KMS-11 (cell line): Measurements from ENCODE around the gene AP5S1.

ENCODE experiments used
- H2AFZ ChIP-seq: fragments of 200-600 bp; sonication (generic); 2 replicates; pipeline ENCODE4 v1.6.1; 2016; ENCODE audit warnings: antibody characterized with exemption, mixed run types, low read depth
- H3K27ac ChIP-seq: fragments of 200-600 bp; sonication (generic); 2 replicates; pipeline ENCODE4 v1.6.1; 2016; ENCODE audit warnings: mild to moderate bottlenecking, mixed run types
- H3K27me3 ChIP-seq: fragments of 200-600 bp; sonication (generic); 2 replicates; pipeline ENCODE4 v1.6.1; 2017; ENCODE audit warnings: mild to moderate bottlenecking, low read depth, mixed run types, moderate library complexity; ENCODE audit not compliant: insufficient read depth
- H3K36me3 ChIP-seq: fragments of 200-600 bp; sonication (generic); 2 replicates; pipeline ENCODE4 v1.6.1; 2017; ENCODE audit warnings: mild to moderate bottlenecking, mixed run types; ENCODE audit not compliant: insufficient read depth
- H3K4me1 ChIP-seq: fragments of 200-600 bp; sonication (generic); 2 replicates; pipeline ENCODE4 v1.6.1; 2016; ENCODE audit warnings: mild to moderate bottlenecking, low read depth, mixed run types; ENCODE audit not compliant: poor library complexity, severe bottlenecking
- H3K4me2 ChIP-seq: fragments of 200-600 bp; sonication (generic); 2 replicates; pipeline ENCODE4 v1.7.0; 2016; ENCODE audit warnings: mild to moderate bottlenecking, mixed run types
- H3K4me3 ChIP-seq: fragments of 200-600 bp; sonication (generic); IDR thresholded peaks from 2 replicates; pipeline ENCODE4 v1.6.1; 2017; ENCODE audit warnings: low read depth, low read length, mixed read lengths; ENCODE audit not compliant: insufficient read depth
- H3K79me2 ChIP-seq: fragments of 200-600 bp; sonication (generic); 2 replicates; pipeline ENCODE4 v1.6.1; 2016; ENCODE audit warnings: low read depth, mixed run types; ENCODE audit not compliant: insufficient read depth
- H3K9ac ChIP-seq: fragments of 200-600 bp; sonication (generic); 2 replicates; pipeline ENCODE4 v1.6.1; 2016; ENCODE audit warnings: mild to moderate bottlenecking, mixed run types
- H4K20me1 ChIP-seq: fragments of 200-600 bp; sonication (generic); 2 replicates; pipeline ENCODE4 v1.6.1; 2016; ENCODE audit warnings: mild to moderate bottlenecking, mixed run types; ENCODE audit not compliant: insufficient read depth
- TF ChIP-seq, protein P1 (sequence below): fragments of 200-600 bp; sonication (generic); conservative IDR thresholded peaks from 2 replicates; pipeline ENCODE4 v1.6.1; 2017; ENCODE audit warnings: low read depth, mild to moderate bottlenecking, antibody characterized with exemption, low read length, moderate library complexity, mixed read lengths

The AP5S1 gene, protein sequence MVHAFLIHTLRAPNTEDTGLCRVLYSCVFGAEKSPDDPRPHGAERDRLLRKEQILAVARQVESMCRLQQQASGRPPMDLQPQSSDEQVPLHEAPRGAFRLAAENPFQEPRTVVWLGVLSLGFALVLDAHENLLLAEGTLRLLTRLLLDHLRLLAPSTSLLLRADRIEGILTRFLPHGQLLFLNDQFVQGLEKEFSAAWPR

DNA sequence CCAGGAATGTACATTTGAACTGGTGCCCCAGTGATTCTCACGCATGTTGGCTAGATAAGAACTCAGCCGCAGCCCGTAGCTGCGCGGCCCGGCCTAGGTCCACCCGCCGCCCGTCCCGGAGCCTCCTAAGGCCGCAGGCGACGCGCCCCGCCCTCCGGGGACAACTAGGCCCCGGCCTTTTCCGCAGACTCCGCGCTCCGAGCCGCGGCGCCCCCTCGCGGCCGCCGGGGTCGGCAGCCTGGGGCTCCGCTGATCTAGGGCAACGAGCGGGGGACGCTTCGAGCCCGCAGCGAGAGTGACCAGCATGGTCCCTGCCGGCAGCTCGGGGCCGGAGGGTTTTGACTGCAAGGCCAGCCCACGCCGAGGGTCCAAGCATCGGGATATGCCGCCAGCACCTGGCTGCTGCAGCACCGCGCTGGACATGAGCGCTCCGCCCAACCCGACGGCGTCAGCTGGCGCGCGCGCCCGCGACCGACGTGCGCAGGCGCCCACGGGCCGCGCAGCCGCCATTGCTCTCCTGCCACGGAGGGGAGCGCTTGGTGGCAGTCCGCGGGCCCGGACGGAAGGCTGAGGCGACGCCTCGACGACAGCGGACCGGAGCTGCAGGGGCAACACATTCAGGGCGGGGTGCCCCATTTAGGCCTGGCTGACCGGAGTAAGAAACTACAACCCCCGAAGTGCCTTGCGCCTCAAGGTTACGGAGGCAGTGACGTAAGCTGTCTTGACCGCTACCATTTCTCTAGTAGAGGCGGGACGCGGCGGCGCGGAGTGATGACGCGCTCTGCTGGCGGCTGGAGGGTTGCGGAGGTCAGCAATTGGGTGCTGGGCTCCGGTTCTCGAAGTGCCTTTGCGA, at the start of gene AP5S1:
Gene AP5S1 (plus strand): TSS at position 500 of the 853 bp plus-strand sequence. CDS start 1,571 bp downstream, outside the sequence.
- Histone ChIP-seq H3K4me3 (no peak within 1 kb of the TSS), H3K79me2 (no peaks in the 10 kb centered on the region), H3K4me1 (peaks cover 12% of the 10 kb centered on the region), H3K4me2 (peak within 1 kb of the TSS; percentile 62), H3K27me3 (no peaks in the 10 kb centered on the region), H4K20me1 (no peaks in the 10 kb centered on the region), H3K27ac (peak within 1 kb of the TSS; percentile 94), H3K36me3 (no peaks in the 10 kb centered on the region), H3K9ac (peak within 1 kb of the TSS; percentile 96), H2AFZ (peak within 1 kb of the TSS; percentile 85)
- TF ChIP-seq, protein P1, sequence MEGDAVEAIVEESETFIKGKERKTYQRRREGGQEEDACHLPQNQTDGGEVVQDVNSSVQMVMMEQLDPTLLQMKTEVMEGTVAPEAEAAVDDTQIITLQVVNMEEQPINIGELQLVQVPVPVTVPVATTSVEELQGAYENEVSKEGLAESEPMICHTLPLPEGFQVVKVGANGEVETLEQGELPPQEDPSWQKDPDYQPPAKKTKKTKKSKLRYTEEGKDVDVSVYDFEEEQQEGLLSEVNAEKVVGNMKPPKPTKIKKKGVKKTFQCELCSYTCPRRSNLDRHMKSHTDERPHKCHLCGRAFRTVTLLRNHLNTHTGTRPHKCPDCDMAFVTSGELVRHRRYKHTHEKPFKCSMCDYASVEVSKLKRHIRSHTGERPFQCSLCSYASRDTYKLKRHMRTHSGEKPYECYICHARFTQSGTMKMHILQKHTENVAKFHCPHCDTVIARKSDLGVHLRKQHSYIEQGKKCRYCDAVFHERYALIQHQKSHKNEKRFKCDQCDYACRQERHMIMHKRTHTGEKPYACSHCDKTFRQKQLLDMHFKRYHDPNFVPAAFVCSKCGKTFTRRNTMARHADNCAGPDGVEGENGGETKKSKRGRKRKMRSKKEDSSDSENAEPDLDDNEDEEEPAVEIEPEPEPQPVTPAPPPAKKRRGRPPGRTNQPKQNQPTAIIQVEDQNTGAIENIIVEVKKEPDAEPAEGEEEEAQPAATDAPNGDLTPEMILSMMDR: peak; percentile 78

DNA sequence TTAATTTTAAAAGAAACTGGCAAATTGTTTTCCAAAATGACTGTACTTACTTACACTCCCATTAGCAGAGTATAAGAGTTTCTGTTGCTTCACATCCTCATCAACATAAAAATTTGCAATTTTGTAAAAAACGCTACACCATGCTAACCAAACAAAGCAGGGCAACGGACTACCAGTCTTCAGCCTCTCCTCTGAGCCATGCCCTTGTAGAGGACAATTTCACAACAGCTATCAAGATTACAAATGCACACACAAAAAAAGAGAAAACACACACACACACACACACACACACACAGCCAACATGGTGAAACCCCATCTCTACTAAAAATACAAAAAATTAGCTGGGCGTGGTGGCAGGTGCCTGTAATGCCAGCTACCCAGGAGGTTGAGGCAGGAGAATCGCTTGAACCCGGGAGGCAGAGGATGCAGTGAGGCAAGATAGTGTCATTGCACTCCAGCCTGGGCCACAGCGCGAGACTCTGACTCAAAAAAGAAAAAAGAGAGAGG, 48.7 kb upstream of the AP5S1 start:
- Histone ChIP-seq H3K4me2 (no peak overlapping the region), H2AFZ (no peak overlapping the region), H3K27ac (no peak overlapping the region), H3K4me3 (no peak overlapping the region), H4K20me1 (no peaks in the 10 kb centered on the region), H3K27me3 (no peaks in the 10 kb centered on the region), H3K4me1 (peaks cover 5% of the 10 kb centered on the region), H3K9ac (no peak overlapping the region), H3K79me2 (no peaks in the 10 kb centered on the region), H3K36me3 (no peaks in the 10 kb centered on the region)
- TF ChIP-seq, protein P1: no peak

DNA sequence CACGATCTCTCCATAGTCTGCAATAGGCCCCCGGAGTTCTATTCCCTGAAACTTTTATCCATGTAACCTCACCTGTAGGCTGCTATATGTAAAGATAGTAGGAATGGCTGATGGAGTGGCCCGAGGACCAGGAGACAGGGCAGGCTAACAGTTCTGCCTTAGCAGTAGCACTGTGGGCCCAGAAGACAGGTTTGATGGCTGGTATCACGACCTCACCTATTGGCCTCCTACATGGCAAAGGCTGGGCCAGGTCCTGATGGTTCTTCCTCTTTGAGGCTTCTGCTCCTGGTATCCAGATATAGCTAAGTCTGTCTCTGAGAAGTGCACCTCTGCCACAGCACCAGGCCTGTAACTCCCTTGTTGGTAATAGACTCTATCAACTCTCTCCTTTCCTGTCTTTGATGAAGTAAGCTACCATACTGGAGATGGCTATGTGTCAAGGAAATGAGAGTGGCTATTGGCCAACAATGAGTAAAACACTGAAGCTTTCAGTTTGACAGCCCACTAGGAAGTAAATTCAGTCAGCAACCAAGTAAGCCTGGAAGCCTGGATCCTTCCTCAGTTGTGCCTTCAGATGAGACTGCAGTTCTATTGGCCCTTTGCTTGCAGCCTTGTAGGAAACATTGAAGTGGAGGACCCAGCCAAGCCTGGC, 44.8 kb upstream of the AP5S1 start:
- TF ChIP-seq, protein P1: no peak
- Histone ChIP-seq H4K20me1 (no peaks in the 10 kb centered on the region), H3K36me3 (no peaks in the 10 kb centered on the region), H3K9ac (no peak overlapping the region), H2AFZ (no peak overlapping the region), H3K4me3 (no peak overlapping the region), H3K27ac (no peak overlapping the region), H3K27me3 (no peaks in the 10 kb centered on the region; the same call in 1 of the 2 replicates), H3K4me1 (no peaks in the 10 kb centered on the region), H3K4me2 (no peak overlapping the region), H3K79me2 (no peaks in the 10 kb centered on the region)

DNA sequence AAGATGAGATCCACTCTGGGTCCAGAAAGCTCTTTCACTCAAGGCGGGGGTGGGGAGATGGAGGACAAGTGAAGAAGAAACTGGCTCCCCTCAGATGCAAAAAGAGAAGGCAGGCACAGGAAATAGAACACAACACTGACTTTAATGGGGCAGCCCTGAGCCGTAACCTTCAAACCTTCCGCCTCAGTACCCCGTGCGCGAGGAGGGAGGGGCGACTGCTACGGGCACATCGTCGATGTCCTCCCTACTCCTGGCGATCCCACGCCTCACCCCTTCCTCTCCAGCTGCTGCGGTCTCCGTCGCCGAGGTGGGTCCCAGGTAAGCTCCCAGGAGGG, 43.0 kb upstream of the AP5S1 start:
- Histone ChIP-seq H4K20me1 (no peaks in the 10 kb centered on the region), H3K4me1 (no peaks in the 10 kb centered on the region), H3K27me3 (no peaks in the 10 kb centered on the region; the same call in 1 of the 2 replicates), H3K4me2 (no peak overlapping the region), H3K79me2 (no peaks in the 10 kb centered on the region), H3K36me3 (no peaks in the 10 kb centered on the region), H3K9ac (no peak overlapping the region), H3K27ac (no peak overlapping the region), H2AFZ (no peak overlapping the region; the same call in 1 of the 2 replicates), H3K4me3 (no peak overlapping the region)
- TF ChIP-seq, protein P1: no peak
